ENCODE measurements around the gene IGDCC3.

DNA sequence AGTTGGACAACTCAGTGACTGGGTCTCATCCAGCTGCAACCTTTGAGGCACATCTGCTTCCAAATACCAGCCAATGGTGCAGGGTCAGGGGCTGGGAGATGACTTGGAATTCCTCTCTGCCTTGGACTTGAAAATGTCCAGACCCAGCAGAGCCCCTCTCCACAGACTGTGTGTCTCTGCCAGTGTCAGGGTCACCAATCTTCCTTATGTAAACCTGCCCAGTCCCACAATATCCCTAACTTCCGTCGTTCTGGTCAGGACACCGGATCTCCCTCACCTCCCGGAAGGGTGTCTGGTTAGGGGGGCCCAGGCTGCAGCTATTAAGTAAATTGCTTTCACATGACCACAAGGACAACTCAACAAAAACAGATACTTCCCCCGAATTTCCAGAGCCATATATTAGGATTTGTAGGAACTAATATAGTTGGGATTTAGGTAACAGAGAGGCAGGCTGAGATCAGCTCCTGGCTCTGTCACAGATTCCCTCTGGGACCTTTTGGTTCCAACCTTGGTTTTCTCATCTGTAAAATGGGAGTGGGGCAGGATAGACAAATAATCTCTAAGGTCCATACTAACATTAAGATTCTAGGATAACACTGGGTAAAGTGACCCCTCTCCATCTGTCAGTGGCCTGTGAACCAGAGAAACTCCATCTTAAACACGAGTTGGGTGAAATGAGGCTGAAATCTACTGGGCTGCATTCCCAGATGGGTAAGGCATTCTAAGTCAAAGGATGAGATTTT lies 30.8 kb downstream of the IGDCC3 start:
- TF ChIP-seq, protein P1, sequence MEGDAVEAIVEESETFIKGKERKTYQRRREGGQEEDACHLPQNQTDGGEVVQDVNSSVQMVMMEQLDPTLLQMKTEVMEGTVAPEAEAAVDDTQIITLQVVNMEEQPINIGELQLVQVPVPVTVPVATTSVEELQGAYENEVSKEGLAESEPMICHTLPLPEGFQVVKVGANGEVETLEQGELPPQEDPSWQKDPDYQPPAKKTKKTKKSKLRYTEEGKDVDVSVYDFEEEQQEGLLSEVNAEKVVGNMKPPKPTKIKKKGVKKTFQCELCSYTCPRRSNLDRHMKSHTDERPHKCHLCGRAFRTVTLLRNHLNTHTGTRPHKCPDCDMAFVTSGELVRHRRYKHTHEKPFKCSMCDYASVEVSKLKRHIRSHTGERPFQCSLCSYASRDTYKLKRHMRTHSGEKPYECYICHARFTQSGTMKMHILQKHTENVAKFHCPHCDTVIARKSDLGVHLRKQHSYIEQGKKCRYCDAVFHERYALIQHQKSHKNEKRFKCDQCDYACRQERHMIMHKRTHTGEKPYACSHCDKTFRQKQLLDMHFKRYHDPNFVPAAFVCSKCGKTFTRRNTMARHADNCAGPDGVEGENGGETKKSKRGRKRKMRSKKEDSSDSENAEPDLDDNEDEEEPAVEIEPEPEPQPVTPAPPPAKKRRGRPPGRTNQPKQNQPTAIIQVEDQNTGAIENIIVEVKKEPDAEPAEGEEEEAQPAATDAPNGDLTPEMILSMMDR (IDR thresholded peaks at IDR 0.05; ENCODE audit: poor library complexity, severe bottlenecking) = no peak
- no peak for TF ChIP-seq POLR2AphosphoS5 (IDR thresholded peaks at IDR 0.05)
- TF ChIP-seq EP300 (conservative IDR thresholded peaks at IDR 0.05; ENCODE audit: poor library complexity, severe bottlenecking) = no peak
- TF ChIP-seq EZH2 (IDR thresholded peaks at IDR 0.05; ENCODE audit: borderline replicate concordance, insufficient read depth, low read length, poor library complexity, severe bottlenecking) = no peak
- TF ChIP-seq, protein P2, sequence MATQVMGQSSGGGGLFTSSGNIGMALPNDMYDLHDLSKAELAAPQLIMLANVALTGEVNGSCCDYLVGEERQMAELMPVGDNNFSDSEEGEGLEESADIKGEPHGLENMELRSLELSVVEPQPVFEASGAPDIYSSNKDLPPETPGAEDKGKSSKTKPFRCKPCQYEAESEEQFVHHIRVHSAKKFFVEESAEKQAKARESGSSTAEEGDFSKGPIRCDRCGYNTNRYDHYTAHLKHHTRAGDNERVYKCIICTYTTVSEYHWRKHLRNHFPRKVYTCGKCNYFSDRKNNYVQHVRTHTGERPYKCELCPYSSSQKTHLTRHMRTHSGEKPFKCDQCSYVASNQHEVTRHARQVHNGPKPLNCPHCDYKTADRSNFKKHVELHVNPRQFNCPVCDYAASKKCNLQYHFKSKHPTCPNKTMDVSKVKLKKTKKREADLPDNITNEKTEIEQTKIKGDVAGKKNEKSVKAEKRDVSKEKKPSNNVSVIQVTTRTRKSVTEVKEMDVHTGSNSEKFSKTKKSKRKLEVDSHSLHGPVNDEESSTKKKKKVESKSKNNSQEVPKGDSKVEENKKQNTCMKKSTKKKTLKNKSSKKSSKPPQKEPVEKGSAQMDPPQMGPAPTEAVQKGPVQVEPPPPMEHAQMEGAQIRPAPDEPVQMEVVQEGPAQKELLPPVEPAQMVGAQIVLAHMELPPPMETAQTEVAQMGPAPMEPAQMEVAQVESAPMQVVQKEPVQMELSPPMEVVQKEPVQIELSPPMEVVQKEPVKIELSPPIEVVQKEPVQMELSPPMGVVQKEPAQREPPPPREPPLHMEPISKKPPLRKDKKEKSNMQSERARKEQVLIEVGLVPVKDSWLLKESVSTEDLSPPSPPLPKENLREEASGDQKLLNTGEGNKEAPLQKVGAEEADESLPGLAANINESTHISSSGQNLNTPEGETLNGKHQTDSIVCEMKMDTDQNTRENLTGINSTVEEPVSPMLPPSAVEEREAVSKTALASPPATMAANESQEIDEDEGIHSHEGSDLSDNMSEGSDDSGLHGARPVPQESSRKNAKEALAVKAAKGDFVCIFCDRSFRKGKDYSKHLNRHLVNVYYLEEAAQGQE (IDR thresholded peaks at IDR 0.05; ENCODE audit: borderline replicate concordance) = no peak
- TF ChIP-seq RAD21 (conservative IDR thresholded peaks at IDR 0.05) = no peak
- TF ChIP-seq TAF1 (IDR thresholded peaks at IDR 0.05; ENCODE audit: low read depth) = no peak
